HepG2 (cell line): Measurements from ENCODE around the gene RSBN1L. TPM values are rescaled to one million over a fixed set of nuclear protein-coding genes. Genes with fewer than 3 reads are reported as not detected.

Source experiments
- ATAC-seq: fragments of 200-7000 bp; cut with Tn5 transposase; 3 replicates; pipeline ENCODE4 v1.9.1; 2020; ENCODE audit warnings: mild to moderate bottlenecking, moderate library complexity
- BruUV-seq: library from RNA; stranded (reverse); fragments of 400-500 nt; replicated peaks from 2 replicates; lab custom pipeline; 2021; lab: Mats Ljungman, UMichigan
- CTCF ChIA-PET: fragments of 300-600 bp; formaldehyde crosslinking; extraction: SDS; loops from one replicate; lab custom pipeline; 2021; ENCODE audit warnings: low total read pairs, inconsistent platforms, low intra/inter-chr PET ratio; lab: Yijun Ruan, JAX
- POLR2A ChIA-PET: fragments of 350-600 bp; sonication (Branson Sonifier 250); formaldehyde crosslinking; loops from one replicate; lab custom pipeline; 2020; ENCODE audit warnings: antibody characterized with exemption, inconsistent platforms; lab: Yijun Ruan, JAX
- DNase-seq: peaks from one replicate; pipeline ENCODE4 v3.0.0-alpha.2; 2015; ENCODE audit warnings: low spot score
- FAIRE-seq: peaks from 3 replicates; lab custom pipeline; 2011; peaks lifted over from hg19 to GRCh38; lab: Jason Lieb, UNC
- H2AFZ ChIP-seq: one replicate; pipeline ENCODE4 v1.6.1; 2011; ENCODE audit warnings: low read length, inconsistent platforms
- H3K27ac ChIP-seq: fragments of 300-600 bp; 3 replicates; pipeline ENCODE4 v1.8.0; 2011; ENCODE audit warnings: mixed run types, mild to moderate bottlenecking, mixed read lengths, low read length, inconsistent platforms; ENCODE audit not compliant: insufficient read depth; ENCODE audit errors: extremely low read length
- H3K27me3 ChIP-seq, 2 experiments: fragments of 200-600 bp in 1 of 2; 2 replicates in 1 of 2; 3 replicates in 1 of 2; pipeline versions ENCODE4 v1.6.0 to v1.8.0; 2011; ENCODE audit warnings: low read length in 2 of 2, mild to moderate bottlenecking in 2 of 2, moderate library complexity in 2 of 2, inconsistent platforms in 1 of 2; ENCODE audit not compliant: insufficient read depth in 2 of 2, control insufficient read depth in 1 of 2
- H3K36me3 ChIP-seq, 2 experiments: fragments of 200-600 bp in 1 of 2; replicated peaks in 1 of 2; 2 replicates in 1 of 2; 3 replicates in 1 of 2; pipeline versions ENCODE4 v1.5.1 to v1.8.0; 2011; ENCODE audit warnings: low read length in 2 of 2, inconsistent platforms in 1 of 2; ENCODE audit not compliant: insufficient read depth in 2 of 2, control insufficient read depth in 1 of 2
- H3K4me1 ChIP-seq: 2 replicates; pipeline ENCODE4 v1.5.1; 2012; ENCODE audit warnings: low read length, inconsistent platforms; ENCODE audit not compliant: insufficient read depth
- H3K4me2 ChIP-seq: 2 replicates; pipeline ENCODE4 v1.6.0; 2011; ENCODE audit warnings: low read depth, low read length, inconsistent platforms
- H3K4me3 ChIP-seq, 3 experiments: fragments of 200-600 bp in 1 of 3; sonication (generic), shearing (Covaris generic) in 1 of 3; replicated peaks in 1 of 3; 2 replicates each; pipeline ENCODE4 v1.5.1; 2011 to 2016; ENCODE audit warnings: low read length in 3 of 3, inconsistent platforms in 2 of 3, low read depth in 2 of 3, mild to moderate bottlenecking in 2 of 3, control low read depth in 1 of 3, mixed read lengths in 1 of 3; ENCODE audit not compliant: insufficient read depth in 1 of 3
- H3K79me2 ChIP-seq: one replicate; pipeline ENCODE4 v1.6.1; 2011; ENCODE audit warnings: low read length, inconsistent platforms; ENCODE audit not compliant: insufficient read depth
- H3K9ac ChIP-seq: 2 replicates; pipeline ENCODE4 v1.6.0; 2011; ENCODE audit warnings: mild to moderate bottlenecking, low read depth, low read length, inconsistent platforms; ENCODE audit not compliant: insufficient read depth
- H3K9me3 ChIP-seq: 2 replicates; pipeline ENCODE4 v1.5.1; 2012; ENCODE audit warnings: mild to moderate bottlenecking, low read length
- H4K20me1 ChIP-seq: 2 replicates; pipeline ENCODE4 v1.6.0; 2011; ENCODE audit warnings: inconsistent platforms, mild to moderate bottlenecking, low read length, moderate library complexity; ENCODE audit not compliant: insufficient read depth
- E2F5 ChIP-seq: sonication (generic); formaldehyde crosslinking; conservative IDR thresholded peaks from 2 replicates; pipeline ENCODE4 v1.4.0; 2020; ENCODE audit warnings: missing genetic modification reagents
- FOSL1 ChIP-seq: sonication (generic); formaldehyde crosslinking; IDR thresholded peaks from 2 replicates; pipeline ENCODE4 v1.9.0; 2021; ENCODE audit warnings: missing genetic modification reagents, borderline replicate concordance
- HOMEZ ChIP-seq: IDR thresholded peaks from 2 replicates; pipeline ENCODE4 v1.6.1; 2016; ENCODE audit warnings: low read depth
- PPARG ChIP-seq: conservative IDR thresholded peaks from 2 replicates; pipeline ENCODE4 v1.6.1; 2016; ENCODE audit warnings: missing biosample characterization, missing genetic modification reagents
- REPIN1 ChIP-seq: sonication (generic); formaldehyde crosslinking; IDR thresholded peaks from 2 replicates; pipeline ENCODE4 v1.8.0; 2022; ENCODE audit warnings: missing genetic modification reagents, low read depth, mild to moderate bottlenecking, borderline replicate concordance
- RERE ChIP-seq: IDR thresholded peaks from 2 replicates; pipeline ENCODE4 v1.6.1; 2016; ENCODE audit warnings: low read depth, missing genetic modification reagents, missing compliant biosample characterization
- ZNF746 ChIP-seq: sonication (generic); formaldehyde crosslinking; IDR thresholded peaks from 2 replicates; pipeline ENCODE4 v1.8.0; 2022; ENCODE audit warnings: mild to moderate bottlenecking, missing genetic modification reagents
- ZSCAN21 ChIP-seq: sonication (generic); formaldehyde crosslinking; IDR thresholded peaks from 2 replicates; pipeline ENCODE4 v1.8.0; 2022; ENCODE audit warnings: mild to moderate bottlenecking, missing genetic modification reagents, moderate library complexity, borderline replicate concordance
- ZSCAN25 ChIP-seq: sonication (generic); formaldehyde crosslinking; IDR thresholded peaks from 2 replicates; pipeline ENCODE4 v1.8.0; 2022; ENCODE audit warnings: mild to moderate bottlenecking, missing genetic modification reagents
- WGBS: methylation state at CpG from one replicate; pipeline ENCODE4 v1.1.6; 2017; ENCODE audit warnings: low lambda C conversion rate; 5-methylcytosine and 5-hydroxymethylcytosine counted together
- in situ Hi-C: cut with HindIII; loops from 2 replicates; pipeline ENCODE4 v1.10.0; 2017; ENCODE audit warnings: low pct_unique_long_range_greater_than_20kb; ENCODE audit not compliant: extremely low pct_ligation_motif_present
- intact Hi-C: fragments of 100-400 bp; cut with micrococcal nuclease; formaldehyde crosslinking; loops from one replicate; pipeline ENCODE4 v1.10.0; 2022; ENCODE audit not compliant: unreplicated experiment
- polyA plus RNA-seq, 8 experiments: library from polyadenylated mRNA; depleted of rRNA in 3 of 8; stranded (reverse) in 7 of 8; unstranded in 1 of 8; fragments of >200 nt; fragmentation: Illumina TruSeq in 4 of 8; extraction: Trizol in 4 of 8; gene quantifications; 2 replicates each; pipeline versions ENCODE4 v1.2.1 to v1.2.3, GENCODE V29; 2011 to 2016; ENCODE audit warnings: low read depth in 4 of 8, missing spikeins in 1 of 8, mixed read lengths in 1 of 8; ENCODE audit not compliant: insufficient read depth in 1 of 8
- total RNA-seq, 5 experiments: library from RNA; depleted of rRNA; stranded (reverse); fragments of >200 nt; fragmentation: Illumina TruSeq; extraction: Trizol; gene quantifications; 2 replicates each; pipeline ENCODE4 v1.2.3, GENCODE V29; 2016; ENCODE audit warnings: low read depth in 1 of 5

RSBN1L gene
- total and polyA plus RNA-seq, 2 of the 13 experiments (the other 11 are each of a cell fraction or from before 2014, with no cell fraction given) = 7.7 to 21.3 TPM

GRCh38 chr7:77738871-77739270 is 42.6 kb downstream of the RSBN1L start:
- WGBS = 89% methylated on average over 3 of the region's 3 CpGs
- peaks cover 7% of the 10 kb centered on the region; the same call in 1 of the 2 replicates for H4K20me1 ChIP-seq
- H3K36me3 ChIP-seq = peaks cover 1 to 9% of the 10 kb centered on the region in 2 experiments; a peak in 3 of 5 replicates
- ChIA-PET CTCF (no interaction called here), POLR2A (no interaction called here)
- peaks cover 18% of the 10 kb centered on the region for H3K79me2 ChIP-seq
- intact Hi-C loops = no loop called here
- H3K4me1 ChIP-seq = peaks cover 35% of the 10 kb centered on the region
- no peaks in the 10 kb centered on the region for H3K27me3 ChIP-seq
- no peak overlapping the region for H3K4me2 ChIP-seq
- H3K9me3 ChIP-seq = no peaks in the 10 kb centered on the region
- BruUV-seq = no TSS peak
- no peak overlapping the region for H3K9ac ChIP-seq
- in situ Hi-C loops = no loop called here
- H3K27ac ChIP-seq = no peak overlapping the region
- FAIRE-seq = no peak
- no peak overlapping the region for H3K4me3 ChIP-seq
- no peak for ATAC-seq
- no peak overlapping the region for H2AFZ ChIP-seq
- TF ChIP-seq REPIN1 (CRISPR knock-in tag) = no peak
- TF ChIP-seq ZNF746 (CRISPR knock-in tag) = no peak
- peak; percentile 89; the same call in 1 of the 2 replicates for TF ChIP-seq HOMEZ (CRISPR knock-in tag)
- no peak for TF ChIP-seq E2F5
- DNase-seq = no peak

GRCh38 chr7:77740257-77740656 is 44.0 kb downstream of the RSBN1L start:
- in situ Hi-C loops (no loop called here), intact Hi-C loops (no loop called here)
- Histone ChIP-seq H3K4me3 (no peak overlapping the region), H2AFZ (no peak overlapping the region), H3K27me3 (no peaks in the 10 kb centered on the region), H4K20me1 (peaks cover 4% of the 10 kb centered on the region; the same call in 1 of the 2 replicates), H3K9me3 (no peaks in the 10 kb centered on the region), H3K36me3 (peaks cover 4 to 9% of the 10 kb centered on the region in 2 experiments; a peak in 4 of 5 replicates), H3K4me2 (no peak overlapping the region), H3K27ac (peak overlapping the region; percentile 7), H3K9ac (no peak overlapping the region), H3K4me1 (peaks cover 25% of the 10 kb centered on the region), H3K79me2 (peaks cover 7% of the 10 kb centered on the region)
- WGBS = 27% methylated on average over 1 of the region's 1 CpG
- no peak for FAIRE-seq
- POLR2A ChIA-PET = interaction anchor here (1.0 kb wide), 1 partner anchor 44 kb away, joined by 3 read pairs; no protein-coding TSS in a partner anchor
- BruUV-seq = TSS peak; percentile 40
- no peak for DNase-seq
- no peak; the same call in 2 of the 3 replicates for ATAC-seq
- CTCF ChIA-PET = no interaction called here
- TF ChIP-seq ZSCAN21 (CRISPR knock-in tag) (no peak), PPARG (CRISPR knock-in tag) (peak; percentile 76), FOSL1 (no peak), ZSCAN25 (no peak), RERE (CRISPR knock-in tag) (no peak)
